GM18519 (cell line): ENCODE measurements around the gene A4GALT.
"Not testable (repeated sequence)": the region's sequence is repeated elsewhere in the genome, so short reads cannot be mapped to it uniquely, and the experiment has no call there.

Experiments
- ATAC-seq: cut with Tn5 transposase; IDR thresholded peaks from one replicate; pipeline ENCODE4 v1.9.1; 2021; ENCODE audit warnings: mild to moderate bottlenecking, moderate library complexity; ENCODE audit not compliant: unreplicated experiment, low FRiP score

The A4GALT gene

GRCh38 chr22:42743501-42743991 is 22.9 kb upstream of the A4GALT start:
- no peak for ATAC-seq

- no peak for ATAC-seq
These were observed 22.3 kb upstream of the A4GALT start for GRCh38 chr22:42742940-42743339.

GRCh38 chr22:42740320-42740719 is 19.6 kb upstream of the A4GALT start:
- ATAC-seq, result not testable (repeated sequence)

GRCh38 chr22:42734406-42734805 is 13.7 kb upstream of the A4GALT start:
- no peak for ATAC-seq

- ATAC-seq, result not testable (repeated sequence)
These were observed 12.7 kb upstream of the A4GALT start for GRCh38 chr22:42733394-42733793.

GRCh38 chr22:42732081-42732480 is 11.4 kb upstream of the A4GALT start:
- no peak for ATAC-seq

GRCh38 chr22:42726811-42727210 is 6.1 kb upstream of the A4GALT start:
- ATAC-seq, result no peak

GRCh38 chr22:42725606-42726355 is 5.1 kb upstream of the A4GALT start:
- ATAC-seq, result no peak

- ATAC-seq, result no peak
These were observed 3.4 kb upstream of the A4GALT start for GRCh38 chr22:42724062-42724461.

GRCh38 chr22:42721045-42721434 is 370 bp upstream of the A4GALT start:
- ATAC-seq, result no peak

- ATAC-seq, result no peak
These were observed 911 bp downstream of the A4GALT start for GRCh38 chr22:42719656-42720262.

GRCh38 chr22:42719133-42719532 is 1.5 kb downstream of the A4GALT start:
- ATAC-seq, result no peak

GRCh38 chr22:42717197-42717928 is 3.3 kb downstream of the A4GALT start:
- no peak for ATAC-seq

- ATAC-seq, result no peak
These were observed 4.0 kb downstream of the A4GALT start for GRCh38 chr22:42716649-42717127.

GRCh38 chr22:42716221-42716620 is 4.4 kb downstream of the A4GALT start:
- no peak for ATAC-seq

- no peak for ATAC-seq
These were observed 5.8 kb downstream of the A4GALT start for GRCh38 chr22:42714768-42715390.

GRCh38 chr22:42714308-42714707 is 6.4 kb downstream of the A4GALT start:
- ATAC-seq, result no peak

- ATAC-seq, result no peak
These were observed 8.5 kb downstream of the A4GALT start for GRCh38 chr22:42711895-42712837.

- no peak for ATAC-seq
These were observed 9.4 kb downstream of the A4GALT start for GRCh38 chr22:42711281-42711731.

- no peak for ATAC-seq
These were observed 12.3 kb downstream of the A4GALT start for GRCh38 chr22:42708417-42708816.
